Measurements from ENCODE around the gene GDAP1L1.

DNA sequence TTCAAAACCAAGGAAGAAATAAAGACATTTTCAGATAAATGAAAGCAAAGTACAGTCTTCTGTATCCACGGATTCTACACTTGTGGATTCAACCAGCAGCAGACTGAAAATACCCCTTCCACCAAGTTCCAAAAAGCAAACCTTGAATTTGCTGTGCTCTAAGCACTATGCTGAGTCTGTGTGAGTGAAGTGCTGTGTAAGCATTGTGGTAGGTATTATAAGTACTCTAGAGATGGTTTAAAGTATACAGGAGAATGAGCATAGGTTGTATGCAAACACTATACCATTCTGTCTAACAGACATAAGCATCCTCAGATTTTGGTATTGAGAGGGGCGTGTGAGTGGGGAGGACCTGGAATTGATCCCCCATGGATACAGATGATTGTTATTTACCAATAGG lies 46.1 kb upstream of the GDAP1L1 start:
- TF ChIP-seq POLR2A (IDR thresholded peaks at IDR 0.05; ENCODE audit: low read length), result no peak
- no peak for TF ChIP-seq GATA1 (IDR thresholded peaks at IDR 0.05; ENCODE audit: low read depth, low read length)

Data from erythroblast (primary cell).